COLO668 (cell line): Measurements from ENCODE around the gene CNPY1.
"Not testable (repeated sequence)": the region's sequence is repeated elsewhere in the genome, so short reads cannot be mapped to it uniquely, and the experiment has no call there.

ENCODE experiments used
- DNase-seq: peaks from one replicate; lab custom pipeline; 2025; ENCODE audit not compliant: unreplicated experiment; lab: John Stamatoyannopoulos, UW

The CNPY1 gene

GRCh38 chr7:155534691-155535090 lies 11.7 kb downstream of the CNPY1 start:
- no peak for DNase-seq

GRCh38 chr7:155533827-155534690 lies 12.3 kb downstream of the CNPY1 start:
- DNase-seq: peak; percentile 34

- peak; percentile 43 for DNase-seq
Measured at GRCh38 chr7:155533120-155533826, 13.1 kb downstream of the CNPY1 start.

GRCh38 chr7:155532792-155533119 lies 13.6 kb downstream of the CNPY1 start:
- DNase-seq: no peak

- no peak for DNase-seq
Measured at GRCh38 chr7:155531681-155532080, 14.7 kb downstream of the CNPY1 start.

- DNase-seq: no peak
Measured at GRCh38 chr7:155530601-155531000, 15.8 kb downstream of the CNPY1 start.

GRCh38 chr7:155529845-155530244 lies 16.5 kb downstream of the CNPY1 start:
- DNase-seq: no peak

- no peak for DNase-seq
Measured at GRCh38 chr7:155529346-155529745, 17.0 kb downstream of the CNPY1 start.

GRCh38 chr7:155527664-155528063 lies 18.7 kb downstream of the CNPY1 start:
- DNase-seq: no peak

- no peak for DNase-seq
Measured at GRCh38 chr7:155526225-155526624, 20.1 kb downstream of the CNPY1 start.

- no peak for DNase-seq
Measured at GRCh38 chr7:155524018-155524556, 22.3 kb downstream of the CNPY1 start.

GRCh38 chr7:155523168-155523675 lies 23.1 kb downstream of the CNPY1 start:
- no peak for DNase-seq

- peak; percentile 7 for DNase-seq
Measured at GRCh38 chr7:155521743-155522398, 24.5 kb downstream of the CNPY1 start.

- DNase-seq: no peak
Measured at GRCh38 chr7:155521007-155521742, 25.2 kb downstream of the CNPY1 start.

- no peak for DNase-seq
Measured at GRCh38 chr7:155520114-155520513, 26.2 kb downstream of the CNPY1 start.

- DNase-seq: not testable (repeated sequence)
Measured at GRCh38 chr7:155519358-155519757, 27.0 kb downstream of the CNPY1 start.

GRCh38 chr7:155518633-155519032 lies 27.7 kb downstream of the CNPY1 start:
- DNase-seq: no peak

GRCh38 chr7:155517969-155518368 lies 28.4 kb downstream of the CNPY1 start:
- no peak for DNase-seq

- no peak for DNase-seq
Measured at GRCh38 chr7:155517452-155517851, 28.9 kb downstream of the CNPY1 start.

- no peak for DNase-seq
Measured at GRCh38 chr7:155516466-155516865, 29.9 kb downstream of the CNPY1 start.

GRCh38 chr7:155515318-155515717 lies 31.0 kb downstream of the CNPY1 start:
- DNase-seq: no peak
